Parathyroid adenoma (tissue), 2 donors: ENCODE measurements around the gene PRKCQ.
A peak's percentile ranks its signal among the peaks of the same experiment; 100 is the strongest.

Experiments
- H2AFZ ChIP-seq: fragments of 300-600 bp; sonication (generic); one replicate; pipeline ENCODE4 v1.7.0; 2017; ENCODE audit warnings: antibody characterized with exemption, mild to moderate bottlenecking
- H3K27ac ChIP-seq: fragments of 300-600 bp; sonication (generic); one replicate; pipeline ENCODE4 v1.7.0; 2017
- H3K27me3 ChIP-seq: fragments of 300-600 bp; sonication (generic); one replicate; pipeline ENCODE4 v1.7.0; 2017; ENCODE audit warnings: low read length; ENCODE audit not compliant: control insufficient read depth, insufficient read depth
- H3K36me3 ChIP-seq: fragments of 300-600 bp; sonication (generic); one replicate; pipeline ENCODE4 v1.7.0; 2017; ENCODE audit warnings: low read length; ENCODE audit not compliant: control insufficient read depth, insufficient read depth
- H3K4me1 ChIP-seq: fragments of 300-600 bp; sonication (generic); one replicate; pipeline ENCODE4 v1.7.0; 2017; ENCODE audit warnings: control low read depth
- H3K4me2 ChIP-seq: fragments of 300-600 bp; sonication (generic); one replicate; pipeline ENCODE4 v1.7.0; 2017; ENCODE audit warnings: low read length
- H3K4me3 ChIP-seq: fragments of 300-600 bp; sonication (generic); one replicate; pipeline ENCODE4 v1.7.0; 2017; ENCODE audit warnings: low read depth, low read length
- H3K79me2 ChIP-seq: fragments of 300-600 bp; sonication (generic); one replicate; pipeline ENCODE4 v1.7.0; 2017; ENCODE audit warnings: control low read depth
- H3K9ac ChIP-seq: fragments of 300-600 bp; sonication (generic); one replicate; pipeline ENCODE4 v1.7.0; 2017; ENCODE audit warnings: mild to moderate bottlenecking
- H3K9me3 ChIP-seq: fragments of 300-600 bp; sonication (generic); one replicate; pipeline ENCODE4 v1.7.0; 2017; ENCODE audit warnings: low read length; ENCODE audit not compliant: control insufficient read depth
- TF ChIP-seq, protein P1 (sequence below): fragments of 300-600 bp; sonication (generic); IDR thresholded peaks from one replicate; pipeline ENCODE4 v1.7.0; 2017; ENCODE audit warnings: antibody characterized with exemption, mild to moderate bottlenecking
- donor health status: primary hyperparathyroidism.

The PRKCQ gene

DNA sequence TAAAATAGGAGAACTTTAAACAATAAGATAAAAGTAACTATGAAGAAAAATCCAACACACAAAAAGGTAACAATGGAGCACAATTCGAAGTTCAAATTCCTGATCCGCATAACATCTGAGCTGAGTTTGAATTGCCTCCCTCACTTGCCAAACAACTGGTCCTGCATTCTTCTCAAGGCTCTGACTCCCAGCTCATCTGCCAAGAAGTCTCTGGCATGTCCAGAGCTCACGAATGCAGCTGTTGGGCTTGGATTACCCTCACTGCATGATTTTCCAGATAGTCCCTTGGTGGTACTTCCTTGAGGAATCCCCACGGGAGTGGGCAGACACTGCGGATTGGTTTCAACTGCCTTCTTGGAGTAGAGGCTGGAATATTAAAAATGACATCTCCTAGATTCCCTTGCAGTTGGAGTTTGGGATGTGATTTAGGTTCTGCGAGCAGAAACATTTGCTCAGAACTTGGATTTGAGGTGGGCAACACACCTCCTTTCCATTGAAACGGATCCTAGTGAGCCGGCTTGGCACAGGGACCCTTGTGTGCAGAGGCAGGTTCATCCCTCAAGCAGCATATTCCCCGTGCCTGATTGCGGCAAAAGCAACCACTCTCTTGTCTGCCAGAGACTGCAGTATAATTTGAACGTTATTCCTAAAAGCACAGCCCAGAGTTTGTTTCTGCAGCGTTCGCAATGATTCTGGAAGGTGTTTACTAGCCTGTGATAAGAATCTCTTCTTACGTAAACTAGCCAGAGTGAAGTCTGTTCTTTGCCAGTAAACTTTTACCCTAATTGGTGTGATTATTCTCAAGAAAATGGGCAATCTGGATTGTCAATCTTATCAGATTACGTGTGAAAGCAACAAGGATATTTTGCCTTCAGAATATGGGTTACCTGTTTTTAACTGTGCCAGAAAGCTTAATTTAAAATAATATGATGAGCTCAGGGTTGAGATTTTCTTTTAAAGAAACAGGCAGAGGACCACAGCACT lies 23.4 kb upstream of the PRKCQ start:
- no peak overlapping the region for H3K27ac ChIP-seq

DNA sequence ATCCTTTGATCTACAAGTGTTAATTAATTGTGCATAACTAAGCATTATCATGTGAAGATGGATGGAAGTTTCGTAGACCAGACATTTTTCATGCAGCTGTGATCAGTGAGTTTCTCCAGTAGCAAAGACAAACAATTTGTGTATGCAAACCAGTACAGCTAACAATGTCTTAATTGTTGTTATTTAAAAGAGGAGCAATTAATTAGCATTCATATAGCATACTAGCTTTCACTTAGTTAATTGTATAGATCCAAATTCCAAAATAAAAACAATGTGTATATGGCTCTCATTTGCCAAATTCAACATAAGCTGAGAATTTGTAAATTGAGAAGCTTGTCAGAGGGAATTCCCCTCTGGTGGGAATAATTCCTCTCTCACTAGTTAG lies 22.6 kb upstream of the PRKCQ start:
- Histone ChIP-seq H3K9me3 (no peaks in the 10 kb centered on the region), H3K4me3 (no peak overlapping the region), H3K9ac (no peak overlapping the region), H3K27ac (no peak overlapping the region), H3K27me3 (no peaks in the 10 kb centered on the region), H2AFZ (no peak overlapping the region), H3K4me2 (no peak overlapping the region), H3K79me2 (no peaks in the 10 kb centered on the region), H3K36me3 (no peaks in the 10 kb centered on the region), H3K4me1 (no peaks in the 10 kb centered on the region)
- TF ChIP-seq, protein P1, sequence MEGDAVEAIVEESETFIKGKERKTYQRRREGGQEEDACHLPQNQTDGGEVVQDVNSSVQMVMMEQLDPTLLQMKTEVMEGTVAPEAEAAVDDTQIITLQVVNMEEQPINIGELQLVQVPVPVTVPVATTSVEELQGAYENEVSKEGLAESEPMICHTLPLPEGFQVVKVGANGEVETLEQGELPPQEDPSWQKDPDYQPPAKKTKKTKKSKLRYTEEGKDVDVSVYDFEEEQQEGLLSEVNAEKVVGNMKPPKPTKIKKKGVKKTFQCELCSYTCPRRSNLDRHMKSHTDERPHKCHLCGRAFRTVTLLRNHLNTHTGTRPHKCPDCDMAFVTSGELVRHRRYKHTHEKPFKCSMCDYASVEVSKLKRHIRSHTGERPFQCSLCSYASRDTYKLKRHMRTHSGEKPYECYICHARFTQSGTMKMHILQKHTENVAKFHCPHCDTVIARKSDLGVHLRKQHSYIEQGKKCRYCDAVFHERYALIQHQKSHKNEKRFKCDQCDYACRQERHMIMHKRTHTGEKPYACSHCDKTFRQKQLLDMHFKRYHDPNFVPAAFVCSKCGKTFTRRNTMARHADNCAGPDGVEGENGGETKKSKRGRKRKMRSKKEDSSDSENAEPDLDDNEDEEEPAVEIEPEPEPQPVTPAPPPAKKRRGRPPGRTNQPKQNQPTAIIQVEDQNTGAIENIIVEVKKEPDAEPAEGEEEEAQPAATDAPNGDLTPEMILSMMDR, result no peak

More for the DNA sequence above, 23.4 kb upstream of the PRKCQ start:
- H2AFZ ChIP-seq, result no peak overlapping the region
- H3K9me3 ChIP-seq, result no peaks in the 10 kb centered on the region
- H3K4me1 ChIP-seq, result no peaks in the 10 kb centered on the region
- H3K79me2 ChIP-seq, result no peaks in the 10 kb centered on the region
- no peaks in the 10 kb centered on the region for H3K27me3 ChIP-seq
- no peak overlapping the region for H3K9ac ChIP-seq
- TF ChIP-seq, protein P1, result no peak
- no peak overlapping the region for H3K4me3 ChIP-seq
- H3K4me2 ChIP-seq, result peak overlapping the region; percentile 23
- H3K36me3 ChIP-seq, result no peaks in the 10 kb centered on the region

DNA sequence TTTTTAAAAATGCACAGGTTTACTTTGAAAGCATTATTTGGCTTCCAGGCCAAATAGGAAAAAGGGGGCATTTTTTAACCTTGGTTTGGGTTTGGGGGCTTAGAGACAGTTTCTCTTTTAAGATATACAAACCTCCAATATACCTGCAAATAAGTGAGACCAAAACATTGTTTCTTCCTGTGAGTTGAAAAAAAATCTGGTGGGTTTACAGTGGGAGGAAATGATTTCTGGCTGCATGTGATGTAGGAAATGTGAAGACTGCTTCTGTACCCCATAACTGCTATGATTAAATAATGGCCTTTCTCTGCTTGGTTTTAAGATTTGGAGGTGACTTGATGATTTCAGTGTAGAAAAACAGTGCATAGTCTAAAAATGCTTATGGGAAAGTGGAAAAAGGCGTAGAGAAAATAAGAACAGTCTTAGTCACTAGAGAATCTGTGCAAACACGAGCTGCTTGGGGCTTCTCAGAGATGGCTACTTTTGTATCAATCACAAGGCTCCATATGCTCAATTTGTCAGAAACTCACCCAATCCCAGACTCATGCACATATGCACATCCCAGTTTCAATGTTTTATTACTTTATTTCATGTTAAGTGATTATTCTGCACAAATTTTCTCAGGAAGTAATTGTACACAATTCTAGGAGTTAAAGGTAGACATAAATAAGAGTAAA lies 22.1 kb upstream of the PRKCQ start:
- Histone ChIP-seq H3K27me3 (no peaks in the 10 kb centered on the region), H3K27ac (no peak overlapping the region), H3K4me3 (no peak overlapping the region), H3K9me3 (no peaks in the 10 kb centered on the region), H3K4me1 (no peaks in the 10 kb centered on the region), H2AFZ (no peak overlapping the region), H3K36me3 (no peaks in the 10 kb centered on the region), H3K79me2 (no peaks in the 10 kb centered on the region), H3K4me2 (no peak overlapping the region), H3K9ac (no peak overlapping the region)
- TF ChIP-seq, protein P1, result no peak

DNA sequence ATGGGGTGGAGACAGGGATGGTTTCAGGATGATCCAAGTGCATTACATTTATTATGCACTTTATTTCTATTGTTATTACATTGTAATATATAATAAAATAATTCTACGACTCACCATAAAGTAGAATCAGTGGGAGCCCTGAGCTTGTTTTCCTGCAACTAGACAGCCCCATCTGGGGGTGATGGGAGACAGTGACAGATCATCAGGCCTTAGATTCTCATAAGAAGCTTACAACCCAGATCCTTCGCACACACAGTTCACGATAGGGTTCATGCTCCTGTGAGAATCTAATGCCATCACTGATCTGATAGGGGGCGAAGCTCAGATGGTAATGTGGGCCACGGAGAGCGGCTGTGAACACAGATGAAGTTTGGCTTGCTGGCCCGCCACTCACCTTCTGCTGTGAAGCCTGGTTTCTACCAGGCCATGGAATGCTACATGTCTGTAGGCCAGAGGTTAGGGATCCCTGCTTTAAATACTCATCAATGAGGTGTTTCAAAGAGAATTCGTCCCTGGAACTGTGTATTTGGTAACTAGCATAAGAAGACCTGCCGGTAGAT lies 21.2 kb upstream of the PRKCQ start:
- Histone ChIP-seq H3K36me3 (no peaks in the 10 kb centered on the region), H2AFZ (no peak overlapping the region), H3K4me1 (no peaks in the 10 kb centered on the region), H3K27me3 (no peaks in the 10 kb centered on the region), H3K9ac (no peak overlapping the region), H3K27ac (no peak overlapping the region), H3K9me3 (no peaks in the 10 kb centered on the region), H3K4me3 (no peak overlapping the region), H3K4me2 (no peak overlapping the region), H3K79me2 (no peaks in the 10 kb centered on the region)
- TF ChIP-seq, protein P1, result no peak
